Activated CD4-positive, alpha-beta T cell treated with anti-CD3 and anti-CD28 coated beads for 48 hours (primary cell): ENCODE results near the gene PRIMA1.
"Not testable (repeated sequence)": the region's sequence is repeated elsewhere in the genome, so short reads cannot be mapped to it uniquely, and the experiment has no call there.

ENCODE experiments used
- DNase-seq: peaks from one replicate; pipeline ENCODE4 v3.0.0-alpha.2; 2020

Gene PRIMA1

DNA sequence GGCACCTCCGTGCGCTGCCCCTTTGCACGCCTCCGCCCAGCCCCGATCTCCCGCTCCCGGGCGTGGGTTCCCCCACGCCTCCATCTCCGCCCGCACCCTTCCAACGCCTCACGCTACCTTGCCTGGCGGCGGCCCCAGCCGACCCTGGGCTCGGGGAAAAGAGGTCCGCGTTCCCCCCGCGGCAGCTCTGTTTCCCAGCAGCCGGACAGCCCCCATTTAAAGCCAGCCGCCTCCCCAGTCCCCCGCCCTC, at the start of gene PRIMA1:
TSS of gene PRIMA1 (minus strand) at position 193 of the 250 bp plus-strand sequence. CDS start 767 bp downstream, outside the sequence.
- no peak for DNase-seq

DNA sequence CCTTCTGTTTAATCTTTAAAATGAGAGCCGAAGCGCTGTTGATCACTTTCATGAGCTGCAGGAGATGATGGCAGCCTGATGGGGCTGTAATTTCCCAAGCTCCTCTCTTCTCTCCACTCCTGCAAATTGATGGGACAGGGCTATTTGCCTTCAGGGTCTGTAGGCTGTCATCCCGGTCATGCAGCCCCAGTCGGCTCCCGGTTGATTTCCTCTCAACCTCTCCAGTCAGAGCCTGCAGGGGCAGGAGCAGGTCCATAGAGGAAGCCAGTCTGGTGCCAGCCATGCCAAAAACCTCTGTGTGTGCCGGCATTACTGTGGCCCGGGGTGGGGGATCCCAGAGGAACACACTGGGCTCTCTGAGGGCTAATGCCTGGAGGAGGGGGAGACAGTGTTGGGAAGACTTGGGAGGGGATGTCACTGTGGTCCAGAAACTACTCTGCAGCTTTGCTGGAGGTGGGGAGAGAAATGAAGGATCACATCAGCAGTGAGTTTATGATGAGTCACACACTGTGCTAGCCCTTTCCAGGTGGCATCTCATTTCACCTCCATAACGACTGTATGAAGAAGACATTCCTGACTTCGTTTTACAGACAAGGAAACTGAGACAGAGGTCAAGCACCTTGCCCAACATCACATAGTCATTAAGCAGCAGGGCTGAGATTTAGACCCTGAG, 46.5 kb upstream of the PRIMA1 start:
- no peak for DNase-seq

DNA sequence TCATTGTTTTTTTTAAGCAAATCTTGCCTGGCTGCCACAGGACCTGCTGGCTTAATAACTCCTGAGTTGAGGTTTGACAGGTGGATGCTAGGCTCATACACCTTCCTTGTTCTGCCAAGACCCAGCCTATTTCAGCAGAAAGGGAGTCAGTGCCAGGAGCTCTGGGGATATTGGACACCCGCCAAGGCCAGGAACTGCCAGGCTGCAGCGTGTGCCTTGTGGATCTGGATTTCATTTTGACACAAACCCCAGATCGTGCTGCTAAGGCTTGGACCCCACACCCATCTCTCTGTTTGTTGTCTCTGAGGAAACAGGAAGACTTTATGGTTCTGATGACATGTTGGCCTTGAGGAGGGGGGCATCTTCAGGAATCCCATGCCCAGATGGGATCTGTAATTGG, 44.4 kb upstream of the PRIMA1 start:
- DNase-seq = no peak

- no peak for DNase-seq
These were observed 43.8 kb upstream of the PRIMA1 start for GRCh38 chr14:93832081-93832480.

- DNase-seq = no peak
These were observed 42.6 kb upstream of the PRIMA1 start for GRCh38 chr14:93830753-93831461.

DNA sequence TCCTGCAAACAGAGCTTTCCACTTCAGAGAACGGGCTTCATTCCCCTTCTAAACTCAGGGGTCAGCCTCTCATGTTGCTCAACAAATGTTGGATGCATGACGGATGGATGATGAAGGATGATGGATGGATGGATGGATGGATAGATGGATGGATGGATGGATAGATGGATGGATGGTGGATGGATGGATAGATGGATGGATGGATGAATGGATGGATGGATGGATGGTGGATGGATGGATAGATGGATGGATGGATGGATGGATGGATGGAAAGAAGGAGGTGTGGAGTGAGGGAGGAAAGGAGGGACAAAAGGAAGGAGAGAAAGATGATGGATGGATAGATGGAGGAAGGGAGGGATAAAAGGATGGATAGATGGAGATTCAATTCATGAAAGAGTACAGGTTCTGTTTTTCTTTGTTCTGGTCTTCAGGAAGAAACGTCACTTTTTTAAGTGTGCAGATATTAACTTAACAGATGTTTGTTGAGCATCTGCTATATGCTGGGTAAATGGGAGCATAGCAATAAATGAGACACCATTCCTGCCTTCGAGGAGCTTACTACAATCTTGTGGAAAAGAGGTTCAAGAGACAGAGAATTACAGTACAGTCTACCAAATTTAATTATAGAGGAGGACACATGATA, 41.7 kb upstream of the PRIMA1 start:
- no peak for DNase-seq

GRCh38 chr14:93825235-93825553, 36.9 kb upstream of the PRIMA1 start:
- DNase-seq = no peak

DNA sequence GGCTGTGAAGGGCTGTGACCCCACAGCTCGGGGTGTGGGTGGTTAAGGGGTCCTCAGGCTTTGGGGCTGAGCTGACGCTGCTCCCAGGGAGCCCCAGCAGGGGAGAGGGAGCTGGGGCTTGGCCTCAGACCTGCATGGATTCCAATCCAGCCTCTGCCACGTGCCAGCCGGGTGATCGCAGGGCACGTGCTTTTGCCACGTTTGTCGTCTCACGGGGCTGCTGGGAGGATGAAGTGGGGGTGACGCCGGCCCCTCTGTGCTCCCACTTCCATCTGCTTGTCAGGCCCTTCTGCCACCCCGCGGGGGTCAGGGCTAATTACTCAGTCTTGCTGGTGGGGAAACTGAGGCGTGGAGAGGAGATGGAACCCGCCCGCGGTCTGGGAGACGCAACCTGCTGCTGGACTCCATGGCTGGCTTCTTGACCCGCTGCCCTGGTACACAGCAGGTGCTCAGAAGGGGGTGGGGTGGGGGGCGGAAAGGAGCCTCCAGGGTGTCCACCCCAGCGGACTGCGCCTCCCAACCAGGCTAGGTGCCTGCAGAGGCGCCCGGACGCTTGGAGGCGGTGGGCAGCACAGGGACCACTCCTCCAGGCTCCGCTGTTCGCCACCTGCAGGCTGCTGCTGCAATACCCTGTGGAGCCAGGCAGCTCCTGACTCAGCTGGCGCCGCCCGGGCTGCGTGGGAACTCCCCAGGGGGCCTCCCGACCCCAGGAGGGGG, 36.4 kb upstream of the PRIMA1 start:
- no peak for DNase-seq

GRCh38 chr14:93824076-93824475, 35.8 kb upstream of the PRIMA1 start:
- no peak for DNase-seq

- no peak for DNase-seq
These were observed 32.8 kb upstream of the PRIMA1 start for GRCh38 chr14:93821051-93821450.

DNA sequence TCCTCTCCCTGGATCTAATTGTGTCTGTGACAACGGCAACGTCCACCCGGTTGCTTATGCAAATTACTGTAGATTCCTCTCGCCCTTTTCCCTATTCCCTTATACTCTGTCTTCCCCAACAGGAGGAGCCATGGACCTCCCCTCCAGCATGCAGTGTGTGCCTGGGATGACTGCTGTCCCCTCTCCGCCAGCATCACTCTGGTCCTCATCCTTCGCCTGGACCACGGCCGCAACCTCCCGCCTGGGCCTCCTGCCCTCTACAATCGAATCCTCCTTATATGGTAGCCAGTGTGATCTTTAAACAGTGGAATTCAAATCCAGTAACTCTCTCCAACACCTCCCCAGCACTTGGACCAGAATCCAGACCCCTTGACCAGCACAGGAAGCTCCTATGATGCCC, 30.6 kb upstream of the PRIMA1 start:
- DNase-seq = no peak

- no peak for DNase-seq
These were observed 23.4 kb upstream of the PRIMA1 start for GRCh38 chr14:93811676-93812075.

- DNase-seq = no peak
These were observed 22.7 kb upstream of the PRIMA1 start for GRCh38 chr14:93811020-93811419.

DNA sequence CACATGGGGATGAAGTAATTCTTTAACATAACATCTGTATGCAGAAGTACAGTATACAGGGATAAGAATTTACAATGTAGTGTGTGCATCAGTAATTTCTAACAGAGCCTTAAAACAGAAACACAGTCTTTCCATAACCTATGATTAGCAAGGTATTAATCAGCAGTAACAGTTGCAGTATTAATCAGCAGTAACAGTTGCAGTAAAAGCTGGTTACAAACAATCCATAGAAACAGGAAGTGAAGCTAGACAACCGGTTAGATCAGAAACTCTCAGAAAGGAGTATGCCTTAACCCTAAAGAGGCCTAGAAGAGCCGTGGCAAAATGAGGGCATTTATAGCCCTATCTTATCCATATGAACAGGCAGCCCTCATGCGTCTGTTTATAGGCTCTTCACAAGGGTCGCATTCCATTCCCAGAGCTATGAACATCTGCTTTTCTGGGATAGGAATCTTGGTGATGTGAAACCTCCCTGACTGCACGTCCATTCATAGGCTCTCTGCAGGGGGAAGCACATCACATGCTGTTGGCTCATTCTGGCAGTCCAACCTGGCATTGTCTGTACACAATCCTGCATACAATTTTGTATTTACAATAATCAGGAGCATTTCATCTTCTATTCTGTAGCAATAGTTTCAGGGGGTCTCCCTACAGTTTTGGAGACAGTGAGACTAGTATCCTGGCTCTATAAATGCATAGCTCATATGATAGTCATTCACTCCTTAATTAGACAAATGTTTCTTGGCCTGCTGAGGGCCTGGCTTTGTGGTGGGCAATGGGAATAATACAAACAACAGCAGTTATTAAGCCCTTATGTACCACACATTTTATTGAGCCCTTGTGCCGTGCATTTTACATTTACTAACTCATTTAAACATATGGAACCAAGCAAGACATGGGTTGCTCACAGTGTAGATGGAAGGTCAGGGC, 21.5 kb upstream of the PRIMA1 start:
- DNase-seq = not testable (repeated sequence)

DNA sequence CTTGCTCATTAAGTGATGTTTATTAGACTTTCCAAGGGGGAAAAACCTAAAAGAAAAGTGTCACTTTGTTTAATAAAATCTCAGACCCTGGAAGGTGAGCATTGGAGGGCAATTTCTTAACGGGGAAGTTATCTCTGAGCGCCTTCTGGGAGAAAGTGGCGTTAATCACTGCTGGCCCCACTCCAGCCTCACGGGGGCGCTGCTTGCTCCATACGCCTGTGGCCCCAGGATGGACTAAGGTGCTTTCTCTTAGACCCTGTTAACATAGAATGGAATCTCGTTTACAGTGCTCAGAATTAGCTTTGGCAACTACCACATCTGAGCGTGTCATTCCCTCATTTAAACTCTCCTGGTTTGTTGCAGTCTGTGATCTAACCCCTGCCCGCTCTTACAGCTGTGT, 16.4 kb upstream of the PRIMA1 start:
- no peak for DNase-seq

GRCh38 chr14:93803408-93804318, 15.4 kb upstream of the PRIMA1 start:
- no peak for DNase-seq

DNA sequence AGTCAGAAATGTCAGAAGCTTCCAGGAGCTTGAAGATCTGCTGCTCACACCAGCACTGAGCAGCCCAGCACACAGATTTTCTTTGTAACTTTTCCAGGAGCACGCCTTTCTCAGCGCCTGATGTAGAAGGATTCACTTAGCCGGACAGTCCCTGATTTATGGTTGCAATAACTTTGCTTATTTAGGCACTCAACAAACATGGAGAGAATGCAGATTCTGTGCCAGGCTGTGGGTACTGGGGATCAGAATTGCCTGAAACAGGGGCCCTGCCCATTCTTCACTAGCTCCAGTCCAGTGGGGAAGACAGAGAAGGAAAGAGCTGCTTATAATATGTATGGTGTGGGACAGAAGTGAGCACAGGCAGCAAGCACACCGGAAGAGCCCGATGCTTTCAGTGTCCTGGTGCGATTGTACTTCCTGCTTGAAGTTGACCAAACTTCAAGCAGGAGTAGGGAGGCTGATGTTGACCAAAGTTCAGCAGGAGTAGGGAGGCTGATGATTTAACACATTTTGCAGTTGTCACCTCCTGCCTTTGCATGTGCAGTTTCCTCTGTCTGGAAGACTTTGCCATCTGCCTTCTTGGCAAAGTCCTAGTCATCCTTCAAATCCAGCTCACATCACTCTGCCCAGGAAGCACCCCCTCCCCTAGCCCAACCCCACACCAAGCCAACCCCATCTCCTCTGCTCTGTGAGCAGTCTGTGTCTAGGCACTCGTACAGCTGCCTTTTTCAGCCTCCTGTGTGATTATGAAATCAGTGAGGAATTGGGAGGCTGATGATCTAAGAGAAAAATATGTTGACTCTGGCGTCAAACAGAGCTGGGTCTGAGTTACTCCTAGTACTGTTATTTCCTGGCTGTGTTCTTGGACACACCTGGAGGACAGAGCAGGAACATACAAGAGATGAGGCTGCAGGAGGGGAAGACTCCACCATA, 12.0 kb upstream of the PRIMA1 start:
- DNase-seq = no peak

- DNase-seq = no peak
These were observed 11.3 kb upstream of the PRIMA1 start for GRCh38 chr14:93799617-93799988.

DNA sequence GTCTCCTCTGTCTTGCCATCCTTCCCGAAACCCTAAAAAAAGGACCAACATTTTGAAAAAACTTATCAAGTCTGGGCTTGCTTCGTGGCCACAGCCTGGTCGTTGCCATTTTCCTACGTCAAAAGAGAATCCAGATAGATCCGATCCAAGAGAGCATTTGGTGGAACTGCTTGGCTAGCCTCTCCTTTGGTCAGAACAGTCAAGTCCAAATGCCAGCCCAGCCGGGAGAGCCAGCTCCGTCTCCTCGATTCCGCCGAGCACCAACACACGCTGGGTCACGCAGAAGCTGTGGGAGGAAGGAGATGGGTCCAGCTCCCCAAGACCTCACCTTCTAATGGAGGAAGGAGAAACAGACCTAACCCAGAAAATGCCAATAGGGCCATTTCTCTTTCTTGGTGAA, 9.3 kb upstream of the PRIMA1 start:
- no peak for DNase-seq

DNA sequence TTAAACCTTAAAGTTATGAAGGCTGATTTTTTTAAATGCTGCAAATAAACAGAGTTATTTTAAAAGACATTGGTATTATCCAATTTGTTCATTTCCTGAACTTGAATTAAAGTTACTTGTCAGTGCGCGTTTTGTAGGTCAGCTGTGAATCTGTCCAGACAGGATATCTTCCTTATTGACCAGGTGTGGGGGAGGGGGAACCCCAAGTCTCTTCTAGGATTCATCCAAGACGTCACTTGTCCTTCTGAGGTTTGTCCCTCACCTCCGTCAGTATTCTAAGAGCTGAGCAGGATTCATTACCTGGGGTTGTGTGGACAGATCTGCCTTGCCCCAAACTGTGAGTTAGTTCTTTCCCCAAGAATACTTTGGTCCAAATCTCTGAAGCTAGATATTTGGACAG, 8.8 kb upstream of the PRIMA1 start:
- DNase-seq = no peak

- DNase-seq = no peak
These were observed 6.5 kb upstream of the PRIMA1 start for GRCh38 chr14:93794756-93795155.
